Stimulated activated CD8-positive, alpha-beta memory T cell treated with anti-CD3 and anti-CD28 coated beads, Interleukin-7, amount 100 ng/mL, for 1 hour (primary cell): ENCODE data around the gene CHID1.

ENCODE experiments used
- DNase-seq, 2 donors: peaks; one replicate each; pipeline ENCODE4 v3.0.0-alpha.2; 2020; ENCODE audit warnings: low read depth in 2 of 2

CHID1 gene

GRCh38 chr11:824292-824880 lies 86.2 kb downstream of the CHID1 start:
- DNase-seq = no peak

- no peak for DNase-seq
Observed at GRCh38 chr11:823441-824291, 86.9 kb downstream of the CHID1 start.

GRCh38 chr11:821512-822371 lies 88.9 kb downstream of the CHID1 start:
- no peak for DNase-seq

GRCh38 chr11:820655-821511 lies 89.7 kb downstream of the CHID1 start:
- no peak for DNase-seq

GRCh38 chr11:819943-820649 lies 90.5 kb downstream of the CHID1 start:
- DNase-seq = peak; percentile 87 to 90

GRCh38 chr11:819129-819931 lies 91.3 kb downstream of the CHID1 start:
- DNase-seq = peak; percentile 83 to 88

- no peak for DNase-seq
Observed at GRCh38 chr11:818396-819128, 92.0 kb downstream of the CHID1 start, which contains the start of gene PNPLA2. PNPLA2 (plus strand) TSS chr11:818914; CDS start chr11:819719, 805 bp downstream.
